ENCODE data around the gene ARID1A. TPM values are rescaled to one million over a fixed set of nuclear protein-coding genes. Genes with fewer than 3 reads are reported as not detected.

ARID1A gene
- polyA plus RNA-seq, 2 of the 4 experiments (the other 2 are of a cell fraction): 17.4 to 21.4 TPM

DNA sequence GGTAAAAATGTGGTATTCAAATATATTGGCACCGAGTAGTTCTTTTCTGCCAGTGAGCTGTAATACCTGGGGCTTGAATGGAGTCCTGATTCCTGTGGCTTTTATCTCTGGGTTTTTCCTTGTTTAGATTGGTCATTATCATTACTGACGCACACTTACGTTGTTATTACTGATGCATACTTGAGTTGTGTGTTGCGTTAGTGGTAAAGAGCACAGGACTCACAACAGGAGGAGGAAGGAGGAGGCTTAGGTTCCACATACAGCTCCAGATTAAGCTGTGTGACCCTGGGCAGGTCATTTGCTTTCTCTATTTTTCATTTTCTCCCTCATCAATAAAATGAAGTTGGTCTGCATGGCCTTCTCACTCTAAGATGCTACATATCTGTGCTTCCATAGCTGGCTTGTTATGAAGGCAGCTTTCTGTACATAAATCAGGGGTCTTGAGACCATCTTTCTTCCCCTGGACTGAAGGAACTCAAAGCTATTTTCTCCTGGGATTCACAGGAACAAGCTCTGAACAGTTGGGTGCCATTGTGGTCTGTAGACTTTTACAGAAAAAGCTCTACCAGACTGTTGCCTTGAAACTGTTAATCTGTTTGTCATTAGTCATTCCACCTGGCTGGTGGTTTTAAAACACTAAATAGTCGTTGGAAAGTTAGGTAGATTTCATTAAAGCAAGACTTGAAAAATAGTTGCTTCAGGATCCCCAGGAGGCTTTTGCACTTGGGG, 5.6 kb downstream of the ARID1A start:
- ATAC-seq (no peak), FAIRE-seq (no peak), DNase-seq (ENCODE audit: low read depth in 1 of 2, low spot score in 1 of 2) (no peak)
- no peak overlapping the region; the same call in 2 of the 3 replicates for H3K4me3 ChIP-seq
- peak overlapping the region; percentile 94 for H3K4me2 ChIP-seq
- peaks cover 77% of the 10 kb centered on the region for H3K4me1 ChIP-seq
- WGBS (ENCODE audit: missing lambda C conversion rate): 61% methylated on average over 5 of the region's 5 CpGs
- POLR2A ChIA-PET: interaction anchor here (0.8 kb wide), 2 partner anchors 9 to 86 kb away, joined by 3 read pairs; partner anchors contain the start of gene PIGV
- CTCF ChIA-PET: interaction anchor here (0.9 to 2.7 kb wide), 4 partner anchors 55 to 195 kb away, joined by 3 to 12 read pairs (median 6); partner anchors contain the start of gene PIGV
- TF ChIP-seq EHMT2 (IDR thresholded peaks at IDR 0.05; ENCODE audit: low read depth): no peak
- no peak for TF ChIP-seq HOXB13 (CRISPR knock-in tag; IDR thresholded peaks at IDR 0.05; ENCODE audit: low read depth)
- no peak for TF ChIP-seq SREBF2 (IDR thresholded peaks at IDR 0.05)
- no peak for TF ChIP-seq SMC3 (IDR thresholded peaks at IDR 0.05)
- TF ChIP-seq, protein P1, sequence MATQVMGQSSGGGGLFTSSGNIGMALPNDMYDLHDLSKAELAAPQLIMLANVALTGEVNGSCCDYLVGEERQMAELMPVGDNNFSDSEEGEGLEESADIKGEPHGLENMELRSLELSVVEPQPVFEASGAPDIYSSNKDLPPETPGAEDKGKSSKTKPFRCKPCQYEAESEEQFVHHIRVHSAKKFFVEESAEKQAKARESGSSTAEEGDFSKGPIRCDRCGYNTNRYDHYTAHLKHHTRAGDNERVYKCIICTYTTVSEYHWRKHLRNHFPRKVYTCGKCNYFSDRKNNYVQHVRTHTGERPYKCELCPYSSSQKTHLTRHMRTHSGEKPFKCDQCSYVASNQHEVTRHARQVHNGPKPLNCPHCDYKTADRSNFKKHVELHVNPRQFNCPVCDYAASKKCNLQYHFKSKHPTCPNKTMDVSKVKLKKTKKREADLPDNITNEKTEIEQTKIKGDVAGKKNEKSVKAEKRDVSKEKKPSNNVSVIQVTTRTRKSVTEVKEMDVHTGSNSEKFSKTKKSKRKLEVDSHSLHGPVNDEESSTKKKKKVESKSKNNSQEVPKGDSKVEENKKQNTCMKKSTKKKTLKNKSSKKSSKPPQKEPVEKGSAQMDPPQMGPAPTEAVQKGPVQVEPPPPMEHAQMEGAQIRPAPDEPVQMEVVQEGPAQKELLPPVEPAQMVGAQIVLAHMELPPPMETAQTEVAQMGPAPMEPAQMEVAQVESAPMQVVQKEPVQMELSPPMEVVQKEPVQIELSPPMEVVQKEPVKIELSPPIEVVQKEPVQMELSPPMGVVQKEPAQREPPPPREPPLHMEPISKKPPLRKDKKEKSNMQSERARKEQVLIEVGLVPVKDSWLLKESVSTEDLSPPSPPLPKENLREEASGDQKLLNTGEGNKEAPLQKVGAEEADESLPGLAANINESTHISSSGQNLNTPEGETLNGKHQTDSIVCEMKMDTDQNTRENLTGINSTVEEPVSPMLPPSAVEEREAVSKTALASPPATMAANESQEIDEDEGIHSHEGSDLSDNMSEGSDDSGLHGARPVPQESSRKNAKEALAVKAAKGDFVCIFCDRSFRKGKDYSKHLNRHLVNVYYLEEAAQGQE (IDR thresholded peaks at IDR 0.05): peak; percentile 43; the same call in 1 of the 2 replicates
- TF ChIP-seq CHD2 (IDR thresholded peaks at IDR 0.05; ENCODE audit: low read length, partially characterized antibody): no peak
- H3K27ac ChIP-seq: peak overlapping the region; percentile 19 to 58
- H3K9me3 ChIP-seq: no peaks in the 10 kb centered on the region

- CTCF ChIA-PET: interaction anchor here (0.9 to 2.7 kb wide), 4 partner anchors 54 to 195 kb away, joined by 3 to 12 read pairs (median 6); partner anchors contain the start of gene PIGV
- 42% methylated on average over 4 of the region's 4 CpGs for WGBS (ENCODE audit: missing lambda C conversion rate)
- no peak for FAIRE-seq
- POLR2A ChIA-PET: interaction anchor here (0.8 kb wide), 1 partner anchor 10 kb away, joined by 3 read pairs; no protein-coding TSS in a partner anchor
- Histone ChIP-seq H3K4me1 (peaks cover 84% of the 10 kb centered on the region), H3K27ac (peak overlapping the region; percentile 19 to 58; a peak in 4 of 6 replicates), H3K9me3 (no peaks in the 10 kb centered on the region), H3K4me2 (peak overlapping the region; percentile 94), H3K4me3 (no peak overlapping the region)
- DNase-seq (ENCODE audit: low read depth in 1 of 2, low spot score in 1 of 2): no peak
- TF ChIP-seq POLR2A (IDR thresholded peaks at IDR 0.05; ENCODE audit: low read length): no peak
- TF ChIP-seq MAFK (IDR thresholded peaks at IDR 0.05; ENCODE audit: partially characterized antibody): peak; percentile 65
- no peak for TF ChIP-seq ZSCAN20 (CRISPR knock-in tag; IDR thresholded peaks at IDR 0.05)
- TF ChIP-seq CHD4 (IDR thresholded peaks at IDR 0.05; ENCODE audit: borderline replicate concordance): no peak
- no peak for TF ChIP-seq TFCP2L1 (CRISPR knock-in tag; IDR thresholded peaks at IDR 0.05)
- ATAC-seq: no peak
Measured at GRCh38 chr1:26701995-26702679, 6.3 kb downstream of the ARID1A start.

- ChIA-PET CTCF (interaction anchor here (1.8 to 4.0 kb wide), 3 partner anchors 86 to 100 kb away, joined by 8 to 15 read pairs (median 12); partner anchors contain the start of gene PIGV), POLR2A (interaction anchor here (1.6 kb wide), 1 partner anchor 10 kb away, joined by 6 read pairs; no protein-coding TSS in a partner anchor)
- Histone ChIP-seq H3K4me2 (peak overlapping the region; percentile 94), H3K9me3 (no peaks in the 10 kb centered on the region), H3K4me1 (peaks cover 89% of the 10 kb centered on the region), H3K4me3 (no peak overlapping the region), H3K27ac (peak overlapping the region; percentile 58 to 69; a peak in 3 of 6 replicates)
- 77% methylated on average over 1 of the region's 1 CpG for WGBS (ENCODE audit: missing lambda C conversion rate)
- FAIRE-seq (no peak), DNase-seq (ENCODE audit: low read depth in 1 of 2, low spot score in 1 of 2) (no peak), ATAC-seq (no peak)
- no peak for TF ChIP-seq KDM5A (IDR thresholded peaks at IDR 0.05)
- TF ChIP-seq, protein P2, sequence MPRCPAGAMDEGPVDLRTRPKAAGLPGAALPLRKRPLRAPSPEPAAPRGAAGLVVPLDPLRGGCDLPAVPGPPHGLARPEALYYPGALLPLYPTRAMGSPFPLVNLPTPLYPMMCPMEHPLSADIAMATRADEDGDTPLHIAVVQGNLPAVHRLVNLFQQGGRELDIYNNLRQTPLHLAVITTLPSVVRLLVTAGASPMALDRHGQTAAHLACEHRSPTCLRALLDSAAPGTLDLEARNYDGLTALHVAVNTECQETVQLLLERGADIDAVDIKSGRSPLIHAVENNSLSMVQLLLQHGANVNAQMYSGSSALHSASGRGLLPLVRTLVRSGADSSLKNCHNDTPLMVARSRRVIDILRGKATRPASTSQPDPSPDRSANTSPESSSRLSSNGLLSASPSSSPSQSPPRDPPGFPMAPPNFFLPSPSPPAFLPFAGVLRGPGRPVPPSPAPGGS (IDR thresholded peaks at IDR 0.05): no peak
- no peak for TF ChIP-seq KDM1A (IDR thresholded peaks at IDR 0.05; ENCODE audit: low read depth)
- TF ChIP-seq CHD2 (IDR thresholded peaks at IDR 0.05; ENCODE audit: low read length, partially characterized antibody): no peak
- TF ChIP-seq, protein P1 (IDR thresholded peaks at IDR 0.05): no peak
- TF ChIP-seq RFX5 (IDR thresholded peaks at IDR 0.05): no peak
- TF ChIP-seq, protein P3, sequence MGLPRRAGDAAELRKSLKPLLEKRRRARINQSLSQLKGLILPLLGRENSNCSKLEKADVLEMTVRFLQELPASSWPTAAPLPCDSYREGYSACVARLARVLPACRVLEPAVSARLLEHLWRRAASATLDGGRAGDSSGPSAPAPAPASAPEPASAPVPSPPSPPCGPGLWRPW (IDR thresholded peaks at IDR 0.05): no peak
- no peak for TF ChIP-seq CBX8 (IDR thresholded peaks at IDR 0.05)
- TF ChIP-seq POLR2AphosphoS2 (conservative IDR thresholded peaks at IDR 0.05; ENCODE audit: low read length): no peak
- TF ChIP-seq TP53 (CRISPR knock-in tag; IDR thresholded peaks at IDR 0.05): no peak
- no peak for TF ChIP-seq NPAS2 (CRISPR knock-in tag; IDR thresholded peaks at IDR 0.05; ENCODE audit: borderline replicate concordance)
- TF ChIP-seq ZFP36 (IDR thresholded peaks at IDR 0.05; ENCODE audit: borderline replicate concordance, partially characterized antibody): no peak
Measured at GRCh38 chr1:26702680-26703038, 6.8 kb downstream of the ARID1A start.
